Subcutaneous adipose tissue (tissue), 4 donors: ENCODE data around the gene STRADA. TPM values are rescaled to one million over a fixed set of nuclear protein-coding genes. Genes with fewer than 3 reads are reported as not detected.

ENCODE experiments used
- CTCF ChIP-seq: fragments of 450-650 bp; IDR thresholded peaks from one replicate; pipeline ENCODE4 v1.5.1; 2016; ENCODE audit warnings: low read depth, mild to moderate bottlenecking, control low read depth, antibody characterized with exemption, moderate library complexity
- total RNA-seq, 4 donors: library from RNA; depleted of rRNA; stranded (reverse); fragments of >200 nt; gene quantifications; one replicate each; pipeline ENCODE4 v1.1.0, GENCODE V29; 2016

STRADA gene
- total RNA-seq, 4 donors from 2014 or later, result 22.9 to 36.0 (median 31.8) TPM

DNA sequence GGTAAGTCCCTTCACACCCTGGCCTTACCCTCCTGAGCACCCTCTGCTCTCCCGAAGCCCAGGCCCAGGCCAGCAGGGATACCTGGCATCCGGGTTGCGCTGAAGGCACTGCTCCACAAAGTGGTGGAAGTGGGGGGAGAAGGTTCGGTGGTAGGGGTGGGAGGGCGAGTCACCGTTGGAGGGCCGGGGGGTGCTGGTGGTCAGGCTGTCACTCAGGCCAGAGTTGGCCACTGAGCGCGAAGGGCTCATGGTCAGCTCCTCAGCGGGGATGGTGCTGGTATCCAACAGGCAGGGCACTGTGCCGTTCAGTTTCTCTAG is 37.4 kb downstream of the STRADA start:
- TF ChIP-seq CTCF, result no peak

DNA sequence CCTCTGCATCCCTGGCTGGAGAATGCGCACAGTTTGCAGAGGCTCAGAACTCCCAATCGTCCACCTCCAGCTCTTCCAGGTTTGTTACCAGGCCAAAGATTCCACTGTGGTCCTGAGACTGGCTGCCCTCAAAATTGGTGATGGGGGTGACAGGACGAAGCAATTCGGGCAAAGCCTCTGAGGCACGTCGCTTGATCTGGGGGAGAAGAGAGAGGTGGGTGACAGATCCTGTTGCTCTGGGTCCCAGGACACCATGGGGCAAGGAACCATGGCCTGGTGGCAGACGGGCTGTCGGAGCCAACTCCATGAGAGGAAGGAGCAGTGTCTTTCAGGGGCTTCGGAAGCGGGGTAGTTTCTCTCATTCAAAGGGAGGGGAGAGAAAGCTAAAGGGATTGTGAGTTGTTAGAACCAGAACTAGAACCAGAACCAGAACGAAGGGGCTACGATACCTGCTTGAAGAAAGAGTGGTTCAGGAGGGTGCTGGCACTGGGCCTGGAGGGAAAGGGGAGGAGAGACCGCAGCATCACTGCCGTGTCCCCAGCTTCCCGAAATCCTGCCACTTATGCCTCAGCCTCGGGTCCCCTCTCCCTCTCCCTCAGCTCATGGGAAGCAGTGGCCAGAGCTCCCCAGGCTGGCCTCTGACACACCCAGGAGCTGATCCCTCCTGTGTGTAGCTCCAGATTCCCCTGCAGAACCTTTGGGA is 37.9 kb downstream of the STRADA start:
- no peak for TF ChIP-seq CTCF

- TF ChIP-seq CTCF, result no peak
Observed at GRCh38 chr17:63703029-63703428, 38.6 kb downstream of the STRADA start.

- no peak for TF ChIP-seq CTCF
Observed at GRCh38 chr17:63702721-63703015, 38.9 kb downstream of the STRADA start.

GRCh38 chr17:63701868-63702720 is 39.5 kb downstream of the STRADA start:
- TF ChIP-seq CTCF, result no peak

- no peak for TF ChIP-seq CTCF
Observed at GRCh38 chr17:63701456-63701820, 40.2 kb downstream of the STRADA start.

- TF ChIP-seq CTCF, result no peak
Observed at GRCh38 chr17:63700528-63701455, 40.8 kb downstream of the STRADA start.
